Measurements from ENCODE around the gene DACH1.

The DACH1 gene

GRCh38 chr13:71399631-71400215, 467.3 kb downstream of the DACH1 start:
- no peak overlapping the region for H3K9ac ChIP-seq (ENCODE audit: low read depth, low read length)
- no peak overlapping the region for H3K27ac ChIP-seq (ENCODE audit: low read depth, low read length)
- H3K27me3 ChIP-seq (ENCODE audit: control insufficient read depth, insufficient read depth, low read length), result no peaks in the 10 kb centered on the region
- no peaks in the 10 kb centered on the region for H3K36me3 ChIP-seq (ENCODE audit: control insufficient read depth, insufficient read depth, low read length)
- no peak overlapping the region for H3K4me3 ChIP-seq (ENCODE audit: low read depth, low read length)
- H3K4me1 ChIP-seq (ENCODE audit: control insufficient read depth, insufficient read depth, low read length), result no peaks in the 10 kb centered on the region
- H3K9me3 ChIP-seq (ENCODE audit: control insufficient read depth, insufficient read depth, low read length), result no peaks in the 10 kb centered on the region

- no peaks in the 10 kb centered on the region for H3K36me3 ChIP-seq (ENCODE audit: control insufficient read depth, insufficient read depth, low read length)
- H3K4me3 ChIP-seq (ENCODE audit: low read depth, low read length), result no peak overlapping the region
- no peaks in the 10 kb centered on the region for H3K9me3 ChIP-seq (ENCODE audit: control insufficient read depth, insufficient read depth, low read length)
- H3K4me1 ChIP-seq (ENCODE audit: control insufficient read depth, insufficient read depth, low read length), result no peaks in the 10 kb centered on the region
- H3K9ac ChIP-seq (ENCODE audit: low read depth, low read length), result no peak overlapping the region
- no peak overlapping the region for H3K27ac ChIP-seq (ENCODE audit: low read depth, low read length)
- no peaks in the 10 kb centered on the region for H3K27me3 ChIP-seq (ENCODE audit: control insufficient read depth, insufficient read depth, low read length)
Observed at GRCh38 chr13:71396149-71396548, 470.9 kb downstream of the DACH1 start.

- Histone ChIP-seq H3K4me3 (ENCODE audit: low read depth, low read length) (no peak overlapping the region), H3K9ac (ENCODE audit: low read depth, low read length) (no peak overlapping the region), H3K9me3 (ENCODE audit: control insufficient read depth, insufficient read depth, low read length) (peaks cover 7% of the 10 kb centered on the region), H3K27ac (ENCODE audit: low read depth, low read length) (no peak overlapping the region), H3K36me3 (ENCODE audit: control insufficient read depth, insufficient read depth, low read length) (no peaks in the 10 kb centered on the region), H3K27me3 (ENCODE audit: control insufficient read depth, insufficient read depth, low read length) (no peaks in the 10 kb centered on the region), H3K4me1 (ENCODE audit: control insufficient read depth, insufficient read depth, low read length) (no peaks in the 10 kb centered on the region)
Observed at GRCh38 chr13:71395053-71395452, 472.0 kb downstream of the DACH1 start.

- Histone ChIP-seq H3K9ac (ENCODE audit: low read depth, low read length) (no peak overlapping the region), H3K9me3 (ENCODE audit: control insufficient read depth, insufficient read depth, low read length) (peaks cover 7% of the 10 kb centered on the region), H3K4me3 (ENCODE audit: low read depth, low read length) (no peak overlapping the region), H3K27me3 (ENCODE audit: control insufficient read depth, insufficient read depth, low read length) (no peaks in the 10 kb centered on the region), H3K4me1 (ENCODE audit: control insufficient read depth, insufficient read depth, low read length) (no peaks in the 10 kb centered on the region), H3K36me3 (ENCODE audit: control insufficient read depth, insufficient read depth, low read length) (no peaks in the 10 kb centered on the region), H3K27ac (ENCODE audit: low read depth, low read length) (no peak overlapping the region)
Observed at GRCh38 chr13:71394176-71394575, 472.8 kb downstream of the DACH1 start.

Measured in HUES48 (cell line).